ENCODE measurements around the gene DUSP19.

DUSP19 gene

GRCh38 chr2:183078464-183079138 lies at the start of gene DUSP19:
DUSP19 (plus strand) TSS chr2:183078747; CDS start chr2:183078934, 187 bp downstream.
- H3K9ac ChIP-seq (ENCODE audit: low read length), result peak within 1 kb of the TSS; percentile 75
- H3K4me3 ChIP-seq (ENCODE audit: low read length), result peak within 1 kb of the TSS; percentile 68
- no peaks in the 10 kb centered on the region for H3K9me3 ChIP-seq (ENCODE audit: control insufficient read depth, low read length)
- no peaks in the 10 kb centered on the region for H3K36me3 ChIP-seq (ENCODE audit: control insufficient read depth, insufficient read depth, low read length)
- no peaks in the 10 kb centered on the region for H3K27me3 ChIP-seq (ENCODE audit: control insufficient read depth, insufficient read depth, low read length)
- H3K4me1 ChIP-seq (ENCODE audit: control insufficient read depth, insufficient read depth, low read length), result peaks cover 6% of the 10 kb centered on the region

- Histone ChIP-seq H3K4me3 (ENCODE audit: low read length) (no peak overlapping the region), H3K4me1 (ENCODE audit: control insufficient read depth, insufficient read depth, low read length) (peaks cover 7% of the 10 kb centered on the region), H3K36me3 (ENCODE audit: control insufficient read depth, insufficient read depth, low read length) (no peaks in the 10 kb centered on the region), H3K9me3 (ENCODE audit: control insufficient read depth, low read length) (no peaks in the 10 kb centered on the region), H3K9ac (ENCODE audit: low read length) (no peak overlapping the region), H3K27me3 (ENCODE audit: control insufficient read depth, insufficient read depth, low read length) (no peaks in the 10 kb centered on the region)
Observed at GRCh38 chr2:183029219-183029618, 49.3 kb upstream of the DUSP19 start.

- Histone ChIP-seq H3K27me3 (ENCODE audit: control insufficient read depth, insufficient read depth, low read length) (no peaks in the 10 kb centered on the region), H3K4me1 (ENCODE audit: control insufficient read depth, insufficient read depth, low read length) (no peaks in the 10 kb centered on the region)
Observed at GRCh38 chr2:183031911-183032794, 46.4 kb upstream of the DUSP19 start.

GRCh38 chr2:183033951-183034350 lies 44.6 kb upstream of the DUSP19 start:
- no peak overlapping the region for H3K4me3 ChIP-seq (ENCODE audit: low read length)
- H3K9ac ChIP-seq (ENCODE audit: low read length), result no peak overlapping the region
- no peaks in the 10 kb centered on the region for H3K4me1 ChIP-seq (ENCODE audit: control insufficient read depth, insufficient read depth, low read length)
- no peaks in the 10 kb centered on the region for H3K9me3 ChIP-seq (ENCODE audit: control insufficient read depth, low read length)
- no peaks in the 10 kb centered on the region for H3K36me3 ChIP-seq (ENCODE audit: control insufficient read depth, insufficient read depth, low read length)
- H3K27me3 ChIP-seq (ENCODE audit: control insufficient read depth, insufficient read depth, low read length), result no peaks in the 10 kb centered on the region

More at GRCh38 chr2:183031911-183032794, 46.4 kb upstream of the DUSP19 start:
- Histone ChIP-seq H3K4me3 (ENCODE audit: low read length) (no peak overlapping the region), H3K9ac (ENCODE audit: low read length) (no peak overlapping the region), H3K9me3 (ENCODE audit: control insufficient read depth, low read length) (no peaks in the 10 kb centered on the region), H3K36me3 (ENCODE audit: control insufficient read depth, insufficient read depth, low read length) (no peaks in the 10 kb centered on the region)

- Histone ChIP-seq H3K27me3 (ENCODE audit: control insufficient read depth, insufficient read depth, low read length) (no peaks in the 10 kb centered on the region), H3K9ac (ENCODE audit: low read length) (no peak overlapping the region), H3K9me3 (ENCODE audit: control insufficient read depth, low read length) (no peaks in the 10 kb centered on the region), H3K4me1 (ENCODE audit: control insufficient read depth, insufficient read depth, low read length) (no peaks in the 10 kb centered on the region), H3K36me3 (ENCODE audit: control insufficient read depth, insufficient read depth, low read length) (no peaks in the 10 kb centered on the region), H3K4me3 (ENCODE audit: low read length) (no peak overlapping the region)
Observed at GRCh38 chr2:183034806-183035205, 43.7 kb upstream of the DUSP19 start.

GRCh38 chr2:183035298-183035953 lies 43.1 kb upstream of the DUSP19 start:
- H3K27me3 ChIP-seq (ENCODE audit: control insufficient read depth, insufficient read depth, low read length), result no peaks in the 10 kb centered on the region
- H3K4me1 ChIP-seq (ENCODE audit: control insufficient read depth, insufficient read depth, low read length), result no peaks in the 10 kb centered on the region
- H3K9ac ChIP-seq (ENCODE audit: low read length), result no peak overlapping the region
- no peaks in the 10 kb centered on the region for H3K9me3 ChIP-seq (ENCODE audit: control insufficient read depth, low read length)
- no peaks in the 10 kb centered on the region for H3K36me3 ChIP-seq (ENCODE audit: control insufficient read depth, insufficient read depth, low read length)
- H3K4me3 ChIP-seq (ENCODE audit: low read length), result no peak overlapping the region

- Histone ChIP-seq H3K9ac (ENCODE audit: low read length) (no peak overlapping the region), H3K27me3 (ENCODE audit: control insufficient read depth, insufficient read depth, low read length) (no peaks in the 10 kb centered on the region), H3K4me1 (ENCODE audit: control insufficient read depth, insufficient read depth, low read length) (no peaks in the 10 kb centered on the region), H3K36me3 (ENCODE audit: control insufficient read depth, insufficient read depth, low read length) (no peaks in the 10 kb centered on the region), H3K9me3 (ENCODE audit: control insufficient read depth, low read length) (no peaks in the 10 kb centered on the region), H3K4me3 (ENCODE audit: low read length) (no peak overlapping the region)
Observed at GRCh38 chr2:183035954-183036669, 42.4 kb upstream of the DUSP19 start.

GRCh38 chr2:183037074-183037552 lies 41.4 kb upstream of the DUSP19 start:
- Histone ChIP-seq H3K9ac (ENCODE audit: low read length) (peak overlapping the region; percentile 93), H3K9me3 (ENCODE audit: control insufficient read depth, low read length) (no peaks in the 10 kb centered on the region), H3K36me3 (ENCODE audit: control insufficient read depth, insufficient read depth, low read length) (no peaks in the 10 kb centered on the region), H3K4me1 (ENCODE audit: control insufficient read depth, insufficient read depth, low read length) (no peaks in the 10 kb centered on the region), H3K27me3 (ENCODE audit: control insufficient read depth, insufficient read depth, low read length) (no peaks in the 10 kb centered on the region), H3K4me3 (ENCODE audit: low read length) (peak overlapping the region; percentile 75)

- peak overlapping the region; percentile 93 for H3K9ac ChIP-seq (ENCODE audit: low read length)
- H3K27me3 ChIP-seq (ENCODE audit: control insufficient read depth, insufficient read depth, low read length), result no peaks in the 10 kb centered on the region
- H3K36me3 ChIP-seq (ENCODE audit: control insufficient read depth, insufficient read depth, low read length), result no peaks in the 10 kb centered on the region
- H3K4me1 ChIP-seq (ENCODE audit: control insufficient read depth, insufficient read depth, low read length), result no peaks in the 10 kb centered on the region
- no peaks in the 10 kb centered on the region for H3K9me3 ChIP-seq (ENCODE audit: control insufficient read depth, low read length)
- H3K4me3 ChIP-seq (ENCODE audit: low read length), result peak overlapping the region; percentile 75
Observed at GRCh38 chr2:183037553-183038340, 40.8 kb upstream of the DUSP19 start.

GRCh38 chr2:183038341-183039300 lies 39.9 kb upstream of the DUSP19 start, which contains the start of gene NCKAP1:
NCKAP1 (minus strand) TSS chr2:183038457; CDS start chr2:183038099, 358 bp downstream.
- H3K9me3 ChIP-seq (ENCODE audit: control insufficient read depth, low read length), result no peaks in the 10 kb centered on the region
- H3K4me3 ChIP-seq (ENCODE audit: low read length), result peak within 1 kb of the TSS; percentile 75
- H3K36me3 ChIP-seq (ENCODE audit: control insufficient read depth, insufficient read depth, low read length), result no peaks in the 10 kb centered on the region
- H3K27me3 ChIP-seq (ENCODE audit: control insufficient read depth, insufficient read depth, low read length), result no peaks in the 10 kb centered on the region
- H3K4me1 ChIP-seq (ENCODE audit: control insufficient read depth, insufficient read depth, low read length), result no peaks in the 10 kb centered on the region
- H3K9ac ChIP-seq (ENCODE audit: low read length), result peak within 1 kb of the TSS; percentile 93
